Neural cell (in vitro differentiated cells): ENCODE results near the gene TJP1.

Source experiments
- EP300 ChIP-seq: fragments of 450-650 bp; conservative IDR thresholded peaks from 2 replicates; pipeline ENCODE4 v1.6.1; 2014; ENCODE audit warnings: antibody characterized with exemption, mild to moderate bottlenecking, moderate library complexity; ENCODE audit not compliant: poor library complexity, severe bottlenecking
- EZH2 ChIP-seq: fragments of 200-600, 300-800 bp; shearing (Covaris generic), sonication (generic); IDR thresholded peaks from 2 replicates; pipeline ENCODE4 v1.6.1; 2014; ENCODE audit warnings: antibody characterized with exemption, low read length, borderline replicate concordance, mild to moderate bottlenecking; ENCODE audit not compliant: insufficient read depth, poor library complexity, severe bottlenecking
- MXI1 ChIP-seq: fragments of 450-650 bp; conservative IDR thresholded peaks from 2 replicates; pipeline ENCODE4 v1.6.1; 2014; ENCODE audit warnings: antibody characterized with exemption, mild to moderate bottlenecking; ENCODE audit not compliant: poor library complexity, severe bottlenecking
- POLR2AphosphoS5 ChIP-seq: IDR thresholded peaks from 2 replicates; pipeline ENCODE4 v1.6.1; 2012
- RAD21 ChIP-seq: fragments of 450-650 bp; conservative IDR thresholded peaks from 2 replicates; pipeline ENCODE4 v1.6.1; 2014; ENCODE audit warnings: antibody characterized with exemption, mild to moderate bottlenecking, moderate library complexity
- SMC3 ChIP-seq: fragments of 450-650 bp; conservative IDR thresholded peaks from 2 replicates; pipeline ENCODE4 v1.6.1; 2014; ENCODE audit warnings: antibody characterized with exemption, mild to moderate bottlenecking, moderate library complexity; ENCODE audit not compliant: poor library complexity
- TAF1 ChIP-seq: IDR thresholded peaks from 2 replicates; pipeline ENCODE4 v1.6.1; 2012; ENCODE audit warnings: low read depth
- TF ChIP-seq, protein P1 (sequence below): fragments of 450-650 bp; IDR thresholded peaks from 2 replicates; pipeline ENCODE4 v1.5.1; 2014; ENCODE audit warnings: antibody characterized with exemption, mild to moderate bottlenecking, moderate library complexity; ENCODE audit not compliant: poor library complexity, severe bottlenecking
- TF ChIP-seq, protein P2 (sequence below): IDR thresholded peaks from 2 replicates; pipeline ENCODE4 v1.6.1; 2012; ENCODE audit warnings: borderline replicate concordance

DNA sequence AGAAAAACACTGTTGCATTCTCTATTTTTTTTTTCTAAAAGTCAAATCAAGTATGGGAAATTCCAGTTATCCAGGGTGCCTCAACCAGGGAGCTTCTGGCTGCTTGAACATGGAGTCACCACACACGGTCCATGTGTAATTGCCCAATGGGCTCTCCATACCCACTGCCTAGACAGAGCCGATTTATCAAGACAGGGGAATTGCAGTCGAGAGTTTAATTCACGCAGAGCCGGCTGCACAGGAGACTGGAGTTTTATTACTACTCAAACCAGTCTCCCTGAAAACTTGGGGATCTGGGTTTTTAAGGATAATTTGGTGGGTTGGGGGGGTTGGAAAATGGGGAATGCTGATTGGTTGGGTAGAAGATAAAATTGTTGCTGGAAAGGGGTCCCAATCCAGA, 149.8 kb downstream of the TJP1 start:
- TF ChIP-seq, protein P1, sequence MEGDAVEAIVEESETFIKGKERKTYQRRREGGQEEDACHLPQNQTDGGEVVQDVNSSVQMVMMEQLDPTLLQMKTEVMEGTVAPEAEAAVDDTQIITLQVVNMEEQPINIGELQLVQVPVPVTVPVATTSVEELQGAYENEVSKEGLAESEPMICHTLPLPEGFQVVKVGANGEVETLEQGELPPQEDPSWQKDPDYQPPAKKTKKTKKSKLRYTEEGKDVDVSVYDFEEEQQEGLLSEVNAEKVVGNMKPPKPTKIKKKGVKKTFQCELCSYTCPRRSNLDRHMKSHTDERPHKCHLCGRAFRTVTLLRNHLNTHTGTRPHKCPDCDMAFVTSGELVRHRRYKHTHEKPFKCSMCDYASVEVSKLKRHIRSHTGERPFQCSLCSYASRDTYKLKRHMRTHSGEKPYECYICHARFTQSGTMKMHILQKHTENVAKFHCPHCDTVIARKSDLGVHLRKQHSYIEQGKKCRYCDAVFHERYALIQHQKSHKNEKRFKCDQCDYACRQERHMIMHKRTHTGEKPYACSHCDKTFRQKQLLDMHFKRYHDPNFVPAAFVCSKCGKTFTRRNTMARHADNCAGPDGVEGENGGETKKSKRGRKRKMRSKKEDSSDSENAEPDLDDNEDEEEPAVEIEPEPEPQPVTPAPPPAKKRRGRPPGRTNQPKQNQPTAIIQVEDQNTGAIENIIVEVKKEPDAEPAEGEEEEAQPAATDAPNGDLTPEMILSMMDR: no peak
- TF ChIP-seq SMC3: no peak
- TF ChIP-seq, protein P2, sequence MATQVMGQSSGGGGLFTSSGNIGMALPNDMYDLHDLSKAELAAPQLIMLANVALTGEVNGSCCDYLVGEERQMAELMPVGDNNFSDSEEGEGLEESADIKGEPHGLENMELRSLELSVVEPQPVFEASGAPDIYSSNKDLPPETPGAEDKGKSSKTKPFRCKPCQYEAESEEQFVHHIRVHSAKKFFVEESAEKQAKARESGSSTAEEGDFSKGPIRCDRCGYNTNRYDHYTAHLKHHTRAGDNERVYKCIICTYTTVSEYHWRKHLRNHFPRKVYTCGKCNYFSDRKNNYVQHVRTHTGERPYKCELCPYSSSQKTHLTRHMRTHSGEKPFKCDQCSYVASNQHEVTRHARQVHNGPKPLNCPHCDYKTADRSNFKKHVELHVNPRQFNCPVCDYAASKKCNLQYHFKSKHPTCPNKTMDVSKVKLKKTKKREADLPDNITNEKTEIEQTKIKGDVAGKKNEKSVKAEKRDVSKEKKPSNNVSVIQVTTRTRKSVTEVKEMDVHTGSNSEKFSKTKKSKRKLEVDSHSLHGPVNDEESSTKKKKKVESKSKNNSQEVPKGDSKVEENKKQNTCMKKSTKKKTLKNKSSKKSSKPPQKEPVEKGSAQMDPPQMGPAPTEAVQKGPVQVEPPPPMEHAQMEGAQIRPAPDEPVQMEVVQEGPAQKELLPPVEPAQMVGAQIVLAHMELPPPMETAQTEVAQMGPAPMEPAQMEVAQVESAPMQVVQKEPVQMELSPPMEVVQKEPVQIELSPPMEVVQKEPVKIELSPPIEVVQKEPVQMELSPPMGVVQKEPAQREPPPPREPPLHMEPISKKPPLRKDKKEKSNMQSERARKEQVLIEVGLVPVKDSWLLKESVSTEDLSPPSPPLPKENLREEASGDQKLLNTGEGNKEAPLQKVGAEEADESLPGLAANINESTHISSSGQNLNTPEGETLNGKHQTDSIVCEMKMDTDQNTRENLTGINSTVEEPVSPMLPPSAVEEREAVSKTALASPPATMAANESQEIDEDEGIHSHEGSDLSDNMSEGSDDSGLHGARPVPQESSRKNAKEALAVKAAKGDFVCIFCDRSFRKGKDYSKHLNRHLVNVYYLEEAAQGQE: no peak
- TF ChIP-seq POLR2AphosphoS5: no peak
- TF ChIP-seq EP300: no peak
- no peak for TF ChIP-seq EZH2
- TF ChIP-seq TAF1: no peak
- no peak for TF ChIP-seq RAD21
- no peak for TF ChIP-seq MXI1
